T follicular helper cell (primary cell): ENCODE data around the gene GXYLT2.

ENCODE experiments used
- DNase-seq: peaks from one replicate; pipeline ENCODE4 v3.0.0-alpha.2; 2020; ENCODE audit warnings: low read depth

Gene GXYLT2

GRCh38 chr3:73018790-73019441 lies 131.1 kb downstream of the GXYLT2 start:
- no peak for DNase-seq

GRCh38 chr3:73021301-73021835 lies 133.5 kb downstream of the GXYLT2 start:
- DNase-seq = no peak

GRCh38 chr3:73024836-73025235 lies 137.0 kb downstream of the GXYLT2 start:
- DNase-seq = no peak

GRCh38 chr3:73026111-73026759 lies 138.4 kb downstream of the GXYLT2 start:
- no peak for DNase-seq
